ENCODE data around the gene USH2A. TPM values are rescaled to one million over a fixed set of nuclear protein-coding genes. Genes with fewer than 3 reads are reported as not detected.

USH2A gene
- total RNA-seq, 4 donors from 2014 or later, result under 0.01 to 2.0 (median 0.22) TPM; not detected in 1

- no peaks in the 10 kb centered on the region for H3K9me3 ChIP-seq
- DNase-seq, result no peak
- H3K36me3 ChIP-seq, result no peaks in the 10 kb centered on the region
- no peak for TF ChIP-seq POLR2A (IDR thresholded peaks at IDR 0.05)
- TF ChIP-seq CTCF (IDR thresholded peaks at IDR 0.05), result no peak
- H3K27ac ChIP-seq, result no peak overlapping the region
- intact Hi-C loops (cut with DNase I), result no loop called here
- H3K4me3 ChIP-seq (replicated peaks in 1 of 3), result no peak overlapping the region
- H3K27me3 ChIP-seq, result no peaks in the 10 kb centered on the region
- no peaks in the 10 kb centered on the region for H3K4me1 ChIP-seq
- 73 to 81% methylated on average over 3 of the region's 3 CpGs for WGBS, 2 donors
Measured at GRCh38 chr1:215875236-215875635, 548.0 kb downstream of the USH2A start.

- Histone ChIP-seq H3K27ac (no peak overlapping the region), H3K36me3 (no peaks in the 10 kb centered on the region), H3K9me3 (no peaks in the 10 kb centered on the region), H3K4me1 (no peaks in the 10 kb centered on the region), H3K27me3 (no peaks in the 10 kb centered on the region), H3K4me3 (replicated peaks in 1 of 3) (no peak overlapping the region)
- no peak for TF ChIP-seq POLR2A (IDR thresholded peaks at IDR 0.05)
- no peak for TF ChIP-seq CTCF (IDR thresholded peaks at IDR 0.05)
- intact Hi-C loops (cut with DNase I), result no loop called here
- DNase-seq, result no peak
- WGBS, 2 donors, result 55 to 69% methylated on average over 3 of the region's 3 CpGs
Measured at GRCh38 chr1:215872658-215873057, 550.6 kb downstream of the USH2A start.

GRCh38 chr1:215868500-215868899, 554.7 kb downstream of the USH2A start:
- H3K36me3 ChIP-seq, result no peaks in the 10 kb centered on the region
- no peak overlapping the region for H3K27ac ChIP-seq
- no peak for DNase-seq
- intact Hi-C loops (cut with DNase I), result no loop called here
- H3K4me1 ChIP-seq, result no peaks in the 10 kb centered on the region
- no peak overlapping the region for H3K4me3 ChIP-seq (replicated peaks in 1 of 3)
- H3K27me3 ChIP-seq, result no peaks in the 10 kb centered on the region
- TF ChIP-seq CTCF (IDR thresholded peaks at IDR 0.05) (no peak), POLR2A (IDR thresholded peaks at IDR 0.05) (no peak)
- WGBS, 2 donors, result 70 to 71% methylated on average over 1 of the region's 1 CpG
- no peaks in the 10 kb centered on the region for H3K9me3 ChIP-seq

- no peaks in the 10 kb centered on the region for H3K4me1 ChIP-seq
- no peak for DNase-seq
- H3K27me3 ChIP-seq, result no peaks in the 10 kb centered on the region
- no peak for TF ChIP-seq POLR2A (IDR thresholded peaks at IDR 0.05)
- TF ChIP-seq CTCF (IDR thresholded peaks at IDR 0.05), result no peak
- H3K27ac ChIP-seq, result no peak overlapping the region
- 89 to 91% methylated on average over 3 of the region's 3 CpGs for WGBS, 2 donors
- intact Hi-C loops (cut with DNase I), result no loop called here
- H3K36me3 ChIP-seq, result no peaks in the 10 kb centered on the region
- H3K4me3 ChIP-seq (replicated peaks in 1 of 3), result no peak overlapping the region
- no peaks in the 10 kb centered on the region for H3K9me3 ChIP-seq
Measured at GRCh38 chr1:215865060-215865459, 558.2 kb downstream of the USH2A start.

GRCh38 chr1:215863796-215864195, 559.5 kb downstream of the USH2A start:
- no peak for DNase-seq
- intact Hi-C loops (cut with DNase I), result no loop called here
- TF ChIP-seq CTCF (IDR thresholded peaks at IDR 0.05) (no peak), POLR2A (IDR thresholded peaks at IDR 0.05) (no peak)

More at GRCh38 chr1:215863796-215864195, 559.5 kb downstream of the USH2A start:
- Histone ChIP-seq H3K9me3 (no peaks in the 10 kb centered on the region), H3K27ac (no peak overlapping the region), H3K27me3 (no peaks in the 10 kb centered on the region), H3K36me3 (no peaks in the 10 kb centered on the region), H3K4me3 (replicated peaks in 1 of 3) (no peak overlapping the region), H3K4me1 (no peaks in the 10 kb centered on the region)
